GM10847 (cell line): ENCODE data around the gene TUBA4A.
A peak's percentile ranks its signal among the peaks of the same experiment; 100 is the strongest.

Source experiments
- POLR2A ChIP-seq: IDR thresholded peaks from 2 replicates; pipeline ENCODE4 v1.6.1; 2011; ENCODE audit not compliant: insufficient read length; ENCODE audit errors: extremely low read depth

TUBA4A gene

DNA sequence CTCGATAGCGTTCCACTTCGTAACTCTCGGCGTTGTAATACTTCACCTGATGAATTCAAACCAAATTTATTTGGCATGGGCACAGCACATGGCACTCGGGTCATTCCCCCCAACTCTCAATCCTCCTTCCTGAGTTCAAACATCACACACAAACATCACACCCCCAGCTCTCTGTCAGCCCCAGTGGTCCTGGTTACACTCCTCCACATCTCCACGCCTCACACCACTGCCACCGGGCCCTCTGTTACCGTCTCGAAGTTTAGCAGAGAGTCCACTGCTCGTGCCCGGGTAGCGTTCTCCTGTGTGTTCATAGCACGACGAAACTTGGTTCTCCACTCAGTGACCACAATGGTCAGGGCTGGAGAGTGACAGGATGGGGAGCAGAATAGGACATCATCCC is 39.6 kb downstream of the TUBA4A start:
- TF ChIP-seq POLR2A: no peak

DNA sequence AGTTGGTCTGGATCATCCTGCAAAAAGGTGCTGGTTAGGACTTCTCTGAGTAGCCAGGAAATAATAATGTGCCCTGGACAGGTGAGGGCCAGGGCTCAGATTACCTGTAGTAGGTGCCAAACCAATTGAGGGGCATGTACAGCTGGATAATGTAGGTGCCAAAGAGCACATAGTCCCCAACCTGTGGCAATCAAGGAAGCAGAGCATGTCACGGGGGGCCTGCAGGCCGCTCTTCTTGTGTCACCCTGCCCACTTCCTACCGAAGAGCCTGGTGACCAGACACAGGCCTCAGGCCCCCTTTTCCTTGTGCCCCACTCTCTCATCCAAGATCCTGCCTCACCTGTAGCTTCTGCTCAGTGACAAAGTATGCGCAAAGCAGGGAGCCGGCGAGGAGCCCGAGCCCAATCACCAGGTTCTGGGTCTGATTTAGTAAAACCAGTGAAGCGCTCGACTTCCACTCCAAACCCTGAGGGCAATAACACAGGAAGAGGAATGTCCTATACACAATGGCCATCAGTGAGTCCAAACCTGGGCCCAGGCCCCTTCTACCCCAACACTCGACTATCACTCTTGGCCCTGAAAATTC is 40.1 kb downstream of the TUBA4A start:
- TF ChIP-seq POLR2A: no peak

DNA sequence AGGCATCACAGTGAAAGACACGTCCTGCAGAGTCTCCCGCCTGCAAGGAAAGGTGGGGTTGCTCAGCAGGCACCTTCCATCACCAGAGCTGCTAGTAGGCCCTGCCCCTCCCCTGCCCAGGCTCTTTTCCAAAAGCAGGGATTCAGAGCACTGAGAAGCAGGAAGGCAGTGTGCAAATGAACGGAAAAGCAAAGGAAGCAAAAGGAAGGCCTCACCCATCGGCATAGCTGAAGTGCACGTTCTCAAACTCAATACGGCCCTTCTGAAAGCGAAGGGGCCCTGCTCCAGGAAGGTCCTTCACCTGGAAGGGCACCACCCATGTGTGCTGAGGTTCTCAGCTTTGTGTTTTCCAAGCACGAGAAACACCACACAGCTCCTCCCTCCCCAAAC is 40.7 kb downstream of the TUBA4A start:
- TF ChIP-seq POLR2A: no peak

DNA sequence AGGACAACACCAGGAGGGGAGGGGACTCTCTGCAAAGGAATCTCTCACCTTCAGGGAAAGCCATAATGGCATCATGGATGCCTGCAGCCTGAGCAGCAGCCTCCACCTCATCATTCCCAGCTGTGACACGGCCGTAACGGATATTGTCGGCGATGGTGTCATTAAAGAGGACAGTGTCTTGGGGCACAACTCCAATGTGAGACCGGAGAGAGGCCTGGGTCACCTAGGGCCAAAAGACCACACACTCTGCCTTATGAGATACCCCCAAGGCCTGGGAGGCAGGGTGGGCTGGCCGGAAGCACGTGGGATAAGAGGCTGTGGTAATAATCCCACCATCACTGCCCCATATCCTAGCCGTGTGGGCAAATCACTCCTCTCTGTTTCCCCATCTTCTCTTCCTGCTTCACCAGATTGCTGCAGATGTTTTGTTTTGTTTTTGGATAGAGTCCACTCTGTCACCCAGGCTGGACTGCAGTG is 42.8 kb downstream of the TUBA4A start:
- TF ChIP-seq POLR2A: no peak

DNA sequence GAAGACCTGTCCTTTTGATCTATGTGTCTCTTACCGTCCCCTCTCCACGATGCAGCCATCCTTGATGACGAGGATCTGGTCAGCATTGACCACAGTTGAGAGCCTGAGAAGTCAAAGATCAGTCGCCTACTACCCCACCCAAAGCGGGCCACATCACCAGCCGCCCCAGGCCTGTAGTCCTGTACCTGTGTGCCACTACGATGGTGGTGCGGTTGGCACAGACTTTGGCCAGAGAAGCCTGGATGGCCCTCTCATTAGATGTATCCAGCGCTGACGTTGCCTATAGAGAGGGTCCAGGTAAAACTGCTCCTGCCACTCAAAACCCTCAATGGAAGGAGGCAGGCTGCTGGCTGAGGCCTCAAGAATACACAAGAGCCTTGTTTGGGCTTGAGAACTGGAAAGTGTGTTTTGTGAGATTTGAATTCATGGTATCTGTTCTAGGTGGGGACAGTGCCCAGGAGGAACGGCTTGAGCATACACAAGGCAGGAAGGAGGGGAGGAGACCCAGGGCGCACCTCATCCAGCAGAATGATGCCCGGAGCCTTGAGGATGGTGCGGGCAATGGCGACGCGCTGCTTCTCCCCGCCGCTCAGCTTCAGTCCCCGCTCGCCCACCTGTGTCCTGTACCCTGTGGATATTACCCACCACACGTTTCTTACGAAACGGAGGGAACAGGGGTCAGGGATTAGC is 43.4 kb downstream of the TUBA4A start:
- TF ChIP-seq POLR2A: no peak

DNA sequence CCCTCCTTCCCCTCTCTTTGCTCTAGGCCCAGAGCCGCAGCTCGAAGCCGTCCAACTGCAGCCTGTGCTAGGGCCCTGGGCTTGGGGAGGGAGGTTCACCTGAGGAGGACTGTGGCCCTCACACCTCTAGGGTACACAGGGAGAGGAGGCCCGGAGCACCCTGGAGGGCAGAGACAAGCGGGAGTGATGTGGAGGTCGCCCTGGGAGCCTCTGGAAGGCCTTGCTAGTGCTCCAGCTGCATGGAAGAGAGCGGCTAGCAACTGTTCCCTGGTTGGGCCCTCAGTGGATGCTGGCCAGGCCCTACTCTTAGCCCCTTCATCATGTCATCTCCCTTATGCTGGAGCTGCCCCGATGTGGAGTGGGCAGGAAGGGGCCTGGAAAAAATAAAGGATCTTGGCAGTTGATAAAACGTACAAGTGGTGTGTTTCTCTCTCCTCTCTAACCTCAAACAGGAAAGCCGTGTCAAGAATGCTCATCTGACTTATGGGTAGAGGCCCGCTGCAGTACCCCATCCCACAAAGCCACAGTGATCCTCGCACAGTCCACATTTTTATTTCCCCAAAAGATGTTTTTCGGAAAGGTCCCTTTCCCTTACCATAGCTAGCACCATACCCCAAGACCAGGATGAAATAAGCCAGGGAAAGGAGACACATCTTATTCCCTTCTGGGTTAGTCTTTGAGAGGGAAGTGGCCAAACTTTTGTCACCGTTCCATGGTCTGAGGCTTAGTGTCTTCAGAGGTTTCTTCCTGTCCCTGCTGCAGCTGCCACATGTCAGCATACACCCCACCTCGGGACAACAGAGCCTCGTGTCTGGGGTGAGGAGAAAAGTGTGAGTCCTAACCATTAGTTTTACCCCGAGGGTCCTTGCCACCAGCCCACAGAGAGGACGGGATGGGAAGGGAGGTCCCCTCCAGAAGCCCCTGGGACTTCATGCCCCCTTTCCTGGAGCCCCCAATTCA is 44.2 kb downstream of the TUBA4A start:
- TF ChIP-seq POLR2A: no peak

DNA sequence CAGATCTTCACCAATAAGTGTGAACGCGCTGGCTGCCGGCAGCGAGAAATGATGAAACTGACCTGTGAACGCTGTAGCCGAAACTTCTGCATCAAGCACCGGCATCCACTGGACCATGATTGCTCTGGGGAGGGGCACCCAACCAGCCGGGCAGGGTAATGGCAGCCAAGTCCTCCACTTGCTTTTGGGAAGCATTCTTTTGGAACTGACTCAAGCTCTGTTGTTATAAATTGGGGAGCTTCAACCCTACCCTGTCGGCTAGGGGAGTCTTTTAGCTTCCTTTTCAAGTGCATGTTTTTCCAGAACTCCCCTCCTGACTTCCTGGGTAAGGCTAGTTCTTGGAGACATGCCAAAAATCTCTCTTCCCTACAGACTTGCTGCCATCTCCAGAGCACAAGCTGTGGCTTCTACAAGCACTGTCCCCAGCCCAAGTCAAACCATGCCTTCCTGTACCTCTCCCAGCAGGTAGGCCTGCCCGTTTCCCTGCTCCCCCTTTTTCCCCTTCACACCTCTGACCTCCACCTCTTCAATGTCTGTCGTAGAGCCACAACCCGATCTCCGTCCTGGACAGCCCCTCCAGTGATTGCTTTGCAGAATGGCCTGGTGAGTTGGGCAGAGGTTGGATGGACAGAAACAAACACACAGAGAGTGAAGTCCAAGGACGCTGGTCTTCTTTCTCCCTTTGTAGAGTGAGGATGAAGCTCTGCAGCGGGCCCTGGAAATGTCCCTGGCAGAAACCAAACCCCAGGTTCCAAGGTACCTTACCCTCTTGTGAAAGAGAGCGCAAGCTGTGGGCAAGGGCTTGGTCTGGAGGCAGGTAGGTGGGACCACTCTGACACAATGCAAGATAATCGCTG is 45.6 kb downstream of the TUBA4A start:
- TF ChIP-seq POLR2A: no peak

DNA sequence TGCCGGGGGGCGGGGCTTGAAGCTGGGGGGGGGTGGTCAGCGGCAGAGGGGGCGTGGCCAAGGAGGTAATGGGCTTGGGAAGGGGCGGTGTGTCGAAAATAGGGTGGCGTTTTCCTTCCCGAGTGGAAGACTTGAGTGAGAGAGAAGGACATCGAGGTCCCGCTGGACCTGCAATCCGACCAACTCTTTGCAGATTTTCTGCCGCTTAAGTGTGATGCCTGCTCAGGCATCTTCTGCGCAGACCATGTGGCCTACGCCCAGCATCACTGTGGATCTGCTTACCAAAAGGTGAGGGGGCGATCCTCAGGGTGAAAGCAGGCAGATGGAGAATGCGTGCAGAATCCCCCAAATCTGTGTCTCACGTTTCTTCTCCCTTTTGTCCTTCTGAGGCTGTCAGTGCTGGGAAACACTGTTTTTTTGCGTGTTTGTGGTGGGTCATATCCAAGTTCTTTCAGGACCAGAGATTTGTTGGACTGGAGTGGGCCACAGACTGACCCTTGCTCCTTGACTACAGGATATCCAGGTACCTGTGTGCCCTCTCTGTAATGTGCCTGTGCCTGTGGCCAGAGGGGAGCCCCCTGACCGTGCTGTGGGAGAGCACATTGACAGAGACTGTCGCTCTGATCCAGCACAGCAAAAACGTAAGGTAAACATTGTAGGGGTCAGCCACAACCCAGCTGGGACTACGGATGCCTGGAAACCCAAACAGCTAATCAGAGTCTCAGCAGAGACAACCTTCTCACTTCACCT is 46.4 kb downstream of the TUBA4A start:
- TF ChIP-seq POLR2A: no peak

DNA sequence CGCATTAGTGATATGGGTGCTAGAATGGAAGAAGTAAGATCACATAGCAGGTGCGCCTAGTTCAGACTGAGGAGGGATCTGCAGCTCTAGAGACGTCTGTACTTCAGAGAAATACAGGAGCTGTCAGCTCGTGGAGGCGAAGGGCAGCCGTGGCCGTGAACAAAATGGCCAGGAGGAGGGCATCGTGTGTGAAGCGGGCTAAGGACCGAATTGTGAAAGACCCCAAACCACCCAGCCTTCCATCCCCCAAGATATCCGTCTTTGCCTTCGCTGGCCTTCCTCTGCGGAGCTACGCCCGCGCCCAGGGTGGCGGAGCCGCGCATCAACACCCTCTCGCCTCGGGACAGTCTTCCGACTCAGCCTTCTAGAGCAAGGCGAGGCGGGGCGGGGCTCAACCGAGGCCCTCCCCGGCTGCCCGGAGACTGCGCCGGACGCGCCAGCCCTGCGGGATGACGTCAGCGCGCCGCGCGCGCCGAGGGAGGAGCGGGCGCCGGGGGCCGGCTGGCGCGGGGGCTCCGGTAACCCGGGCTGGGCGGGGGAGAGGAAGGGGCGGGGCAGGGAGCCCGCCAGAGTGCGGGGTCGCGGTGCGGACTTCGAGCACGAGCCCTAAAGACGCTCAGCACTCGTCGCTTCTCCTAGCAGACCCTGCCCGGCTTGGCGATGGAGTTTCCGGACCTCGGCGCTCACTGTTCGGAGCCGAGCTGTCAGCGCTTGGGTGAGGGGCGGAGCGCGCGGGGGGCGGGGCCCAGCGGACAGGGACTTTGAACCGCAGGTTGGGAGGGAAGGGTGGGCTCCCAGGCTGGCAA is 47.2 kb downstream of the TUBA4A start, which contains the start of gene ZFAND2B:
ZFAND2B (plus strand) TSS at position 455 of the 806 bp plus-strand sequence; CDS start at position 661, 206 bp downstream.
- TF ChIP-seq POLR2A: peak; percentile 98

DNA sequence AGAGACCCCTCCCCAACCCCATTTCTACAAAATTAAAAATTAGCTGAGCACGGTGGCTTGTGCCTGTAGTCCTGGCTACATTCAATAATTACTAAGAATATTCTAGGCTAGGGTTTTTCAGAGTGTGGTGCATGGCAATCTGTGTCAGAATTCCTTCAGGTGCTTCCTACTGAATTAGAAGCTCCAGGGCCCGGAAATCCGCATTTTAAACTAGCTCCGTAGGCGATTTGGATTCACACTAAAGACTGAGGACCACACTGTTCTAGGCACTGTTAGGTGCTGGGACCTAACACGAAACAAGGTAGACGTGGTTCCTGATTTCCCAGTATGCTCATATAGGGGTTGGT is 47.8 kb downstream of the TUBA4A start:
- no peak for TF ChIP-seq POLR2A

DNA sequence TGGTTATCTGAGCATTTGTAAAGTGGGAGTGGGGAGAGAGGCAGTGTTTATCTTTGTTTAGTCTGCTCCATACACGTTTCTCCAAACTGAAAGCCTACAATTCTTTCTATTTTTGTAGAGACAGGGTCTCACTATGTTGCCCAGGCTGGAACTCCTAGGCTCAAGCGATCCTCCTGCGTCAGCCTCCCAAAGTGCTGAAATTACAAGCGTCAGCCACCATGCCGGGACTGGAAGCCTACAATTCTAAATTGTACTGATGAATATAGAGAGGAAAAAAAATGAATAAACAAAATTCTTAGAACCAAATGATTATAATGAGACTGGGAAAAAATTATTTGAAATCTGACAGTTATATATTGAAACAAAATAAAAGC is 48.6 kb downstream of the TUBA4A start:
- no peak for TF ChIP-seq POLR2A

DNA sequence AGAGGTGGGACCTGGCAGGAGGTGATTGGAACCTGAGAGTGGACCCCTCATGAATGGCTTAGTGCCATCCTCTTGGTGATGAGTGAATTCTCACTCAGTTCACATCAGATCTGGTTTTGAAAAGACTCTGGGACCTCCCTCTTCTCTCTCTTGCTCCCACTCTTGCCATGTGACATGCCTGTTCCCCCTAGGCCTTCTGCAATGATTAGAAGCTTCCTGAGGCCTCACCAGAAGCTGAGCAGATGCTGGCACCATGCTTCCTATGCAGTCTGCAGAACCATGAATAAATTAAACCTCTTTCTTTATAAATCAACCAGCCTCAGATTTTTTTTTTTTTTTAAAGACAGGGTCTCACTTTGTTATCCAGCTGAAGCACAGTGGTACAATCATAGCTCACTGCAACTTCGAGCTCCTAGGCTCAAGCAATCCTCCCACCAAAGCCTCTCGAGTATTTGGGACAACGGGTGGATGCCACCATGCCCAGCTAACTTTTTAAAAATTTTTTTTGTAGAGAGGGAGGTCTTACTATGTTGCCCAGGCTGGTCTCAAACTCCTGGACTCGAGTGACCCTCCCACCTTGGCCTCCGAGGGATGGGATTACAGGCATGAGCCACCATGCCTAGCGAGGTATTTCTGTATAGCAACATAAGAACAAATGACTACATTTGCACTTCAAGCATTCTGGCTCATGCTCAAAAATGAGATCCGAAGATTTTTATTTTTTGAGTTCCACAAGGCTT is 49.1 kb downstream of the TUBA4A start:
- no peak for TF ChIP-seq POLR2A
